ENCODE measurements around the gene ZCCHC7.

ZCCHC7 gene

DNA sequence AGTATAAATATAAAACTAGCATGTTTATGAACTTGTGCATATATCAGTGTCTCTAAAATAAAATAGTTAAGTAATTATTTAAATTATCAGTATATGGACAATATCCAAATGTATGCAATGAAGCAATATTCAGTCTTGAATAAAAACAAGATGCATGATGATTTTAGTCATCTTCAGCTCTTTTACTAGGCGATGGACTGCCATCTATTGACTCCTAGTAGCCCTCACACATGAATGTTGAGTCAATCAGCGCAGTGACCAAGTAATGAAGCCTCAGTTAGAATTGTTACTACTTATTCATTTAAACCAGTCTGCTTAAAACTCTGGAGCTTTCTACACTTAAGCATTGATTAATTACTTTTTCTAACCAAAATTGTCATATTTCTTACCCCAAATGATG is 209.2 kb downstream of the ZCCHC7 start:
- Histone ChIP-seq H3F3A (ENCODE audit: control insufficient read depth, insufficient read depth) (peaks cover 61% of the 10 kb centered on the region), H3K27me3 (ENCODE audit: control insufficient read depth, low read length) (no peaks in the 10 kb centered on the region), H3K79me2 (ENCODE audit: control insufficient read depth, low read length) (peaks cover 57% of the 10 kb centered on the region), H3K4me3 (ENCODE audit: low read length) (peak overlapping the region; percentile 39; the same call in 1 of the 2 replicates), H3K4me1 (ENCODE audit: control insufficient read depth, low read length) (peaks cover 100% of the 10 kb centered on the region), H4K20me1 (ENCODE audit: control insufficient read depth, insufficient read depth, low read depth, low read length) (no peaks in the 10 kb centered on the region), H3K4me2 (ENCODE audit: low read length) (peak overlapping the region; percentile 78), H3K9me2 (replicated peaks; ENCODE audit: control insufficient read depth, low read length) (no peaks in the 10 kb centered on the region), H3K36me3 (ENCODE audit: control insufficient read depth, low read length) (peaks cover 36% of the 10 kb centered on the region), H3K9me3 (ENCODE audit: control insufficient read depth, insufficient read depth, low read length) (no peaks in the 10 kb centered on the region), H3K27ac (ENCODE audit: low read depth, low read length) (peak overlapping the region; percentile 98)
- TF ChIP-seq, protein P1, sequence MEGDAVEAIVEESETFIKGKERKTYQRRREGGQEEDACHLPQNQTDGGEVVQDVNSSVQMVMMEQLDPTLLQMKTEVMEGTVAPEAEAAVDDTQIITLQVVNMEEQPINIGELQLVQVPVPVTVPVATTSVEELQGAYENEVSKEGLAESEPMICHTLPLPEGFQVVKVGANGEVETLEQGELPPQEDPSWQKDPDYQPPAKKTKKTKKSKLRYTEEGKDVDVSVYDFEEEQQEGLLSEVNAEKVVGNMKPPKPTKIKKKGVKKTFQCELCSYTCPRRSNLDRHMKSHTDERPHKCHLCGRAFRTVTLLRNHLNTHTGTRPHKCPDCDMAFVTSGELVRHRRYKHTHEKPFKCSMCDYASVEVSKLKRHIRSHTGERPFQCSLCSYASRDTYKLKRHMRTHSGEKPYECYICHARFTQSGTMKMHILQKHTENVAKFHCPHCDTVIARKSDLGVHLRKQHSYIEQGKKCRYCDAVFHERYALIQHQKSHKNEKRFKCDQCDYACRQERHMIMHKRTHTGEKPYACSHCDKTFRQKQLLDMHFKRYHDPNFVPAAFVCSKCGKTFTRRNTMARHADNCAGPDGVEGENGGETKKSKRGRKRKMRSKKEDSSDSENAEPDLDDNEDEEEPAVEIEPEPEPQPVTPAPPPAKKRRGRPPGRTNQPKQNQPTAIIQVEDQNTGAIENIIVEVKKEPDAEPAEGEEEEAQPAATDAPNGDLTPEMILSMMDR (IDR thresholded peaks at IDR 0.05; ENCODE audit: low read depth, low read length, poor library complexity, severe bottlenecking) = peak; percentile 77
- TF ChIP-seq EZH2phosphoT487 (IDR thresholded peaks at IDR 0.05; ENCODE audit: borderline replicate concordance, low read length) = no peak

DNA sequence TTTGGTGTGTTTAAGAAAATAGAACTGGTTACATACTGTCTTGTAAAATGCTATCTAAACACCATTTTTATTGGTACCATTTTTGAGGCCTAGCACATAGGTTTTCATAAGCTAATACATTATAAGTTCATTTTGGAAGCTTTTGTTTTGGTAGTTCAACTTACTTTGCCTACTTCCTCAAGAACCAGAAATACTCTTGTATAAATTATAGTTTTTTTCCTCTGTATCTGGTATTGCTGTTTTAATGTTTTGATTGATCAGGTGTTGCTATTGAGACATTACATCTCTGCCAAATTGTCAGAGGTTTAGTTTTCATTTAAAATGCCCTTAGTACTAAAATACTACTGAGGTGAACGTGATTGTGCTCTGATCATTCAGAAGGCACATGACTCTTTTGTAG is 211.5 kb downstream of the ZCCHC7 start:
- Histone ChIP-seq H3K36me3 (ENCODE audit: control insufficient read depth, low read length) (peaks cover 38% of the 10 kb centered on the region; the same call in 1 of the 2 replicates), H3K4me2 (ENCODE audit: low read length) (peak overlapping the region; percentile 78)

DNA sequence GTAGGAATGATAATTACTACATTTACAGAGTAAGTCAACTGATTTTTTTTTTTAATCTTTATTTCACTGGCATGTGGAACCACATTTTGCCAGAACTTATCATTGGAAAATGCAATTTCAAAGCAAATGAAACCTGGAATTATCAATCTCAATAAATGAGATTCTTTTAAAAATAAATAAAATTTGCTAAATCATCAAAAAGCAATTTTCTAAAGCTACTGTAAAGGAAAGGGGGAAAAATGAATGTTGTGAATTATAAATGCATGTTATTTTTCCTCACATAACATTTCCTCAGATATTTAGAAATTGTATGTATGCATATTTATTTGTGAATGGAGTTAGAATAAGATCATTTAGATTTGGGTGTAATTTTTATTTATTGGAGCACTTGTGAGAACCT is 212.2 kb downstream of the ZCCHC7 start:
- H3F3A ChIP-seq (ENCODE audit: control insufficient read depth, insufficient read depth) = peaks cover 67% of the 10 kb centered on the region
- no peaks in the 10 kb centered on the region for H3K9me3 ChIP-seq (ENCODE audit: control insufficient read depth, insufficient read depth, low read length)
- TF ChIP-seq, protein P1 (IDR thresholded peaks at IDR 0.05; ENCODE audit: low read depth, low read length, poor library complexity, severe bottlenecking) = no peak
- TF ChIP-seq EZH2phosphoT487 (IDR thresholded peaks at IDR 0.05; ENCODE audit: borderline replicate concordance, low read length) = no peak
- H3K4me3 ChIP-seq (ENCODE audit: low read length) = peak overlapping the region; percentile 41
- H3K4me1 ChIP-seq (ENCODE audit: control insufficient read depth, low read length) = peaks cover 99% of the 10 kb centered on the region
- peaks cover 56% of the 10 kb centered on the region for H3K79me2 ChIP-seq (ENCODE audit: control insufficient read depth, low read length)
- H3K36me3 ChIP-seq (ENCODE audit: control insufficient read depth, low read length) = peaks cover 31% of the 10 kb centered on the region; the same call in 1 of the 2 replicates
- H3K27me3 ChIP-seq (ENCODE audit: control insufficient read depth, low read length) = no peaks in the 10 kb centered on the region
- peak overlapping the region; percentile 98 for H3K27ac ChIP-seq (ENCODE audit: low read depth, low read length)
- peak overlapping the region; percentile 78 for H3K4me2 ChIP-seq (ENCODE audit: low read length)
- no peaks in the 10 kb centered on the region for H3K9me2 ChIP-seq (replicated peaks; ENCODE audit: control insufficient read depth, low read length)
- H4K20me1 ChIP-seq (ENCODE audit: control insufficient read depth, insufficient read depth, low read depth, low read length) = no peaks in the 10 kb centered on the region

More for the DNA sequence above, 211.5 kb downstream of the ZCCHC7 start:
- no peaks in the 10 kb centered on the region for H3K9me2 ChIP-seq (replicated peaks; ENCODE audit: control insufficient read depth, low read length)
- H3K4me3 ChIP-seq (ENCODE audit: low read length) = peak overlapping the region; percentile 26
- TF ChIP-seq, protein P1 (IDR thresholded peaks at IDR 0.05; ENCODE audit: low read depth, low read length, poor library complexity, severe bottlenecking) = no peak
- TF ChIP-seq EZH2phosphoT487 (IDR thresholded peaks at IDR 0.05; ENCODE audit: borderline replicate concordance, low read length) = no peak
- H3K9me3 ChIP-seq (ENCODE audit: control insufficient read depth, insufficient read depth, low read length) = no peaks in the 10 kb centered on the region
- H4K20me1 ChIP-seq (ENCODE audit: control insufficient read depth, insufficient read depth, low read depth, low read length) = no peaks in the 10 kb centered on the region
- H3K27ac ChIP-seq (ENCODE audit: low read depth, low read length) = peak overlapping the region; percentile 98
- peaks cover 100% of the 10 kb centered on the region for H3K4me1 ChIP-seq (ENCODE audit: control insufficient read depth, low read length)
- H3K79me2 ChIP-seq (ENCODE audit: control insufficient read depth, low read length) = peaks cover 63% of the 10 kb centered on the region
- H3F3A ChIP-seq (ENCODE audit: control insufficient read depth, insufficient read depth) = peaks cover 62% of the 10 kb centered on the region
- H3K27me3 ChIP-seq (ENCODE audit: control insufficient read depth, low read length) = no peaks in the 10 kb centered on the region
